B cell (primary cell): Measurements from ENCODE around the gene ATP6V1B1. TPM values are rescaled to one million over a fixed set of nuclear protein-coding genes. Genes with fewer than 3 reads are reported as not detected.

Experiments
- ATAC-seq: fragments of 200-7000 bp; cut with Tn5 transposase; one replicate; pipeline ENCODE4 v1.10.0; 2021; ENCODE audit warnings: low read depth, mild to moderate bottlenecking, moderate number of reproducible peaks, moderate library complexity
- CTCF ChIA-PET: fragments of 350-600 bp; sonication (Branson Sonifier 250); formaldehyde crosslinking; loops from one replicate; lab custom pipeline; 2021; ENCODE audit warnings: antibody characterized with exemption, inconsistent platforms; lab: Charles Lee
- POLR2A ChIA-PET: fragments of 350-600 bp; sonication (Branson Sonifier 250); formaldehyde crosslinking; loops from one replicate; lab custom pipeline; 2021; ENCODE audit warnings: antibody characterized with exemption; lab: Charles Lee
- DNase-seq: peaks from one replicate; pipeline ENCODE4 v3.0.0; 2013
- H2AFZ ChIP-seq: 2 replicates; pipeline ENCODE4 v1.6.1; 2012; ENCODE audit warnings: mild to moderate bottlenecking, low read depth, low read length; ENCODE audit not compliant: insufficient read depth, poor library complexity, severe bottlenecking
- H3K27ac ChIP-seq, 2 donors: 1 replicate in 1 of 2; 2 replicates in 1 of 2; pipeline ENCODE4 v1.5.1; 2012 to 2013; ENCODE audit warnings: low read length in 2 of 2, mild to moderate bottlenecking in 2 of 2, moderate library complexity in 1 of 2
- H3K27me3 ChIP-seq, 4 experiments: fragments of 200-600 bp in 1 of 4; sonication (generic) in 1 of 4; replicated peaks in 1 of 4; 1 replicate in 2 of 4; 2 replicates in 2 of 4; pipeline versions ENCODE4 v1.6.1 to v1.7.0; 2013 to 2016; ENCODE audit warnings: low read length in 3 of 4, mild to moderate bottlenecking in 2 of 4, mixed read lengths in 1 of 4, moderate library complexity in 1 of 4; ENCODE audit not compliant: insufficient read depth in 4 of 4, control insufficient read depth in 3 of 4; ENCODE audit errors: control extremely low read depth in 1 of 4
- H3K36me3 ChIP-seq, 2 experiments: replicated peaks in 1 of 2; 1 replicate in 1 of 2; 2 replicates in 1 of 2; pipeline versions ENCODE4 v1.6.1 to v1.7.1; 2013; ENCODE audit warnings: low read length in 1 of 2; ENCODE audit not compliant: insufficient read depth in 2 of 2, control insufficient read depth in 1 of 2; ENCODE audit errors: control extremely low read depth in 1 of 2, extremely low read depth in 1 of 2
- H3K4me1 ChIP-seq, 2 donors: fragments of 200-600 bp in 1 of 2; sonication (generic) in 1 of 2; 1 replicate in 1 of 2; 2 replicates in 1 of 2; pipeline versions ENCODE4 v1.5.1 to v1.6.1; 2013 to 2017; ENCODE audit warnings: low read length in 2 of 2; ENCODE audit not compliant: control insufficient read depth in 2 of 2, insufficient read depth in 2 of 2
- H3K4me2 ChIP-seq: replicated peaks from 2 replicates; pipeline ENCODE3; 2012; ENCODE audit warnings: mild to moderate bottlenecking, low read depth, low read length; ENCODE audit not compliant: poor library complexity, severe bottlenecking
- H3K4me3 ChIP-seq, 5 experiments: fragments of 200-600 bp in 1 of 5; sonication (generic) in 1 of 5; 1 replicate in 3 of 5; 2 replicates in 2 of 5; pipeline versions ENCODE4 v1.5.1 to v1.7.0; 2011 to 2016; ENCODE audit warnings: low read length in 4 of 5, mild to moderate bottlenecking in 4 of 5, low read depth in 2 of 5, control low read depth in 1 of 5, moderate library complexity in 1 of 5; ENCODE audit not compliant: insufficient read depth in 1 of 5; ENCODE audit errors: control extremely low read depth in 1 of 5, extremely low read depth in 1 of 5
- H3K79me2 ChIP-seq: fragments of 200-600 bp; sonication (generic); one replicate; pipeline ENCODE4 v1.6.0; 2016; ENCODE audit warnings: low read length; ENCODE audit not compliant: control insufficient read depth, insufficient read depth
- H3K9ac ChIP-seq: fragments of 200-600 bp; sonication (generic); 2 replicates; pipeline ENCODE4 v1.6.1; 2017; ENCODE audit warnings: mild to moderate bottlenecking, low read length, moderate library complexity
- H3K9me3 ChIP-seq, 3 donors: one replicate each; pipeline versions ENCODE4 v1.6.1 to v1.7.1; 2013; ENCODE audit warnings: low read length in 2 of 3; ENCODE audit not compliant: control insufficient read depth in 2 of 3, insufficient read depth in 1 of 3; ENCODE audit errors: control extremely low read depth in 1 of 3
- H4K20me1 ChIP-seq: 2 replicates; pipeline ENCODE4 v1.6.0; 2012; ENCODE audit warnings: mild to moderate bottlenecking, low read length; ENCODE audit not compliant: insufficient read depth, control insufficient read depth, poor library complexity, severe bottlenecking
- H3K27ac Mint-ChIP-seq: one replicate; pipeline ENCODE4 v1.8.0; 2021; ENCODE audit warnings: mixed read lengths
- H3K27me3 Mint-ChIP-seq: one replicate; pipeline ENCODE4 v1.8.0; 2021; ENCODE audit warnings: mixed read lengths
- H3K4me1 Mint-ChIP-seq: one replicate; pipeline ENCODE4 v1.8.0; 2021; ENCODE audit warnings: mixed read lengths
- H3K4me3 Mint-ChIP-seq: one replicate; pipeline ENCODE4 v1.8.0; 2021; ENCODE audit warnings: mixed read lengths
- H3K9me3 Mint-ChIP-seq: one replicate; pipeline ENCODE4 v1.8.0; 2022; ENCODE audit warnings: mixed read lengths; ENCODE audit not compliant: insufficient read depth
- EZH2 ChIP-seq: IDR thresholded peaks from 2 replicates; pipeline ENCODE4 v1.6.1; 2012; ENCODE audit warnings: borderline replicate concordance, low read depth, mild to moderate bottlenecking, moderate library complexity, low read length; ENCODE audit not compliant: insufficient read depth, poor library complexity, severe bottlenecking
- WGBS: methylation state at CpG from one replicate; pipeline ENCODE4 v1.1.5; 2013; ENCODE audit warnings: missing lambda C conversion rate; ENCODE audit not compliant: insufficient coverage; 5-methylcytosine and 5-hydroxymethylcytosine counted together
- intact Hi-C: fragments of 100-400 bp; cut with micrococcal nuclease; formaldehyde crosslinking; loops from one replicate; pipeline ENCODE4 v1.10.0; 2022
- polyA plus RNA-seq: library from polyadenylated mRNA; depleted of rRNA; stranded (reverse); fragments of >200 nt; gene quantifications from 2 replicates; pipeline ENCODE4 v1.2.3, GENCODE V29; 2012
- total RNA-seq, 2 donors: library from RNA; stranded (reverse); fragments of 120-200 nt in 1 of 2; gene quantifications; 1 replicate in 1 of 2; 2 replicates in 1 of 2; pipeline versions ENCODE4 v1.2.3 to v1.2.4, GENCODE V29; 2013 to 2022
- TF ChIP-seq, protein P1 (sequence below): fragments of 200-600 bp; IDR thresholded peaks from one replicate; pipeline ENCODE4 v1.8.0; 2022; ENCODE audit warnings: antibody characterized with exemption, mild to moderate bottlenecking

ATP6V1B1 gene
- total and polyA plus RNA-seq, 2 donors (not counting 1 experiment from before 2014, with no cell fraction given): not detected

DNA sequence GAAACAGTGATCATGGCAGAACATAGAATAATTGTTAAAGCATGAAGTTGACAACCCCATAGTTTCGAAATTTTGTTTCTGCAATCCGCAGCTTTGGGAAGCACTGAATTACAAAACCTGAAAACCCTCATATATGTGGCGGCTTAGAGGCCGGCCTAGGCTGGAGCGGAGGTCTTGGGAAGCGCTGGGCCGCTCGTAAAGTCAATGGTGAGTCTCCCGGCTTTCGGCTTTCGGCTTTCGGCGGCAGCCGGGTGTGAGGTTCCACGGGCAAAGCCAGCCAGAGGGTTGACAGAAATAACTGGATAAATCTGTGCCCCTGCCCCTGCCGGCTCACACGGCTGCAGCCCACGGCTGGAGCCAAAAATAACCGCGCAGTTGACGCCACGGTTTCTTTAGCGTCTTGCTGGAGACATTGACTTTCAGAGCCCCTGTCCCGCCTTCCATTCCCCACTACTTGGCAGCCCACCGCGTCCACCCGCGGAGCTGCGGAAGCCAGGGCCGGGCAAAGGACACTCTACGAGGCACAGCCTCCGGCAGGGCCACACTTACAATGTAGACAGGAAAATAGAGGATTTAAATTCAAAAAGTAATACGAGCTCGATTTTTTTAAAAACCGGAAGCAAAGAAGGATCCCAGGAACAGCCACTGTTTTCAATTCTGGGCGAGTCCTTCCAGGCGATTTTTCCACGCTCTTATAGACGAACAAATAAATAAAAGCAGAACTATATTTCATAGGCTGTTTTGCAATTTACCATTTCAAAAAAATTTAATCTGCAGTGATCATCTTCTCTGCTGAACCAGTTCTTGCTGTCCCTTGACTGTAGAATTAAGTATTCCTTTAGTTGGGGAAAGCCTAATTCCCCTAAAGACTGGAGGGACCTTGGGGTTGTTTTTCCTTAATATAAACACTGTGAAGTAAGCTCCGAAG lies 28.3 kb upstream of the ATP6V1B1 start:
- Histone ChIP-seq H3K9me3 (peaks cover 0 to 27% (median 0%) of the 10 kb centered on the region in 3 donors), H3K4me2 (peak overlapping the region; percentile 68), H4K20me1 (no peaks in the 10 kb centered on the region), H3K27ac (no peak overlapping the region), H3K79me2 (no peaks in the 10 kb centered on the region), H3K27me3 (peaks cover 0 to 66% (median 57%) of the 10 kb centered on the region in 4 experiments), H3K36me3 (no peaks in the 10 kb centered on the region), H3K9ac (peak overlapping the region; percentile 16), H3K4me1 (peaks cover 16 to 19% of the 10 kb centered on the region in 2 donors), H2AFZ (peak overlapping the region; percentile 42), H3K4me3 (peak overlapping the region in 3 of 5 experiments; percentile 11 to 58 (median 25))
- H3K9me3 Mint-ChIP-seq: no peaks in the 10 kb centered on the region
- DNase-seq (peak; percentile 32), ATAC-seq (no peak)
- ChIA-PET CTCF (interaction anchor here (1.4 kb wide), 1 partner anchor 36 kb away, joined by 3 read pairs; no protein-coding TSS in a partner anchor), POLR2A (no interaction called here)
- peaks cover 13% of the 10 kb centered on the region for H3K4me1 Mint-ChIP-seq
- WGBS: 8% methylated on average over 35 of the region's 40 CpGs
- no peak overlapping the region for H3K27ac Mint-ChIP-seq
- TF ChIP-seq, protein P1, sequence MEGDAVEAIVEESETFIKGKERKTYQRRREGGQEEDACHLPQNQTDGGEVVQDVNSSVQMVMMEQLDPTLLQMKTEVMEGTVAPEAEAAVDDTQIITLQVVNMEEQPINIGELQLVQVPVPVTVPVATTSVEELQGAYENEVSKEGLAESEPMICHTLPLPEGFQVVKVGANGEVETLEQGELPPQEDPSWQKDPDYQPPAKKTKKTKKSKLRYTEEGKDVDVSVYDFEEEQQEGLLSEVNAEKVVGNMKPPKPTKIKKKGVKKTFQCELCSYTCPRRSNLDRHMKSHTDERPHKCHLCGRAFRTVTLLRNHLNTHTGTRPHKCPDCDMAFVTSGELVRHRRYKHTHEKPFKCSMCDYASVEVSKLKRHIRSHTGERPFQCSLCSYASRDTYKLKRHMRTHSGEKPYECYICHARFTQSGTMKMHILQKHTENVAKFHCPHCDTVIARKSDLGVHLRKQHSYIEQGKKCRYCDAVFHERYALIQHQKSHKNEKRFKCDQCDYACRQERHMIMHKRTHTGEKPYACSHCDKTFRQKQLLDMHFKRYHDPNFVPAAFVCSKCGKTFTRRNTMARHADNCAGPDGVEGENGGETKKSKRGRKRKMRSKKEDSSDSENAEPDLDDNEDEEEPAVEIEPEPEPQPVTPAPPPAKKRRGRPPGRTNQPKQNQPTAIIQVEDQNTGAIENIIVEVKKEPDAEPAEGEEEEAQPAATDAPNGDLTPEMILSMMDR: no peak
- no peak for TF ChIP-seq EZH2
- intact Hi-C loops: no loop called here
- H3K27me3 Mint-ChIP-seq: peaks cover 63% of the 10 kb centered on the region
- H3K4me3 Mint-ChIP-seq: peak overlapping the region; percentile 51

DNA sequence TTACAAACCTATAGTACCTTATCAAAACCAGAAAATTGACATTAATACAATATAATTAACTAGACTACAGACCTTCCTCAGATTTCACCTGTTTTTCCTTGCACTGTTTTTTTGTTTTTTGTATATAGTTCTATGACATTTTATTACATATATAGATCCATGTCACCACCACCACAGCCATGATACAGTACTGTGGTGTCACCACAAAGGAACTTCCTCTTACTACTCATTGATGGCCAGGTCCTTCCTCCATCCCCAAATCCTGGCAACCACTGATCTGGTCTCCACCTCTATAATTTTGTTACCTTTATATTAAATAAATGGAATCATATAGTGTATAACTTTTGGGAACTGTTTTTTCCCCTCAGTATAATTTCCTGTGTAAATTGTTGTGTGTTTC lies 19.4 kb upstream of the ATP6V1B1 start:
- TF ChIP-seq, protein P1: no peak
- TF ChIP-seq EZH2: no peak
- Mint-ChIP-seq H3K9me3 (no peaks in the 10 kb centered on the region), H3K4me1 (no peaks in the 10 kb centered on the region), H3K4me3 (no peak overlapping the region), H3K27me3 (peaks cover 57% of the 10 kb centered on the region), H3K27ac (no peak overlapping the region)
- H3K36me3 ChIP-seq: no peaks in the 10 kb centered on the region
- ChIA-PET CTCF (interaction anchor here (0.7 to 1.6 kb wide), 3 partner anchors 32 to 84 kb away, joined by 3 to 6 read pairs (median 5); no protein-coding TSS in a partner anchor), POLR2A (no interaction called here)
- H3K4me2 ChIP-seq: no peak overlapping the region
- no peaks in the 10 kb centered on the region for H3K79me2 ChIP-seq
- no peak overlapping the region for H3K27ac ChIP-seq
- no peak for DNase-seq
- peaks cover 0 to 7% (median 0%) of the 10 kb centered on the region in 3 donors for H3K9me3 ChIP-seq
- H3K4me1 ChIP-seq: no peaks in the 10 kb centered on the region
- no peak overlapping the region for H3K4me3 ChIP-seq
- peaks cover 0 to 23% (median 5%) of the 10 kb centered on the region in 4 experiments for H3K27me3 ChIP-seq
- no peak overlapping the region for H3K9ac ChIP-seq
- no peaks in the 10 kb centered on the region for H4K20me1 ChIP-seq
- H2AFZ ChIP-seq: no peak overlapping the region
- no peak for ATAC-seq
- intact Hi-C loops: no loop called here
